TTC549 (cell line): ENCODE data around the gene ULBP3.
"Not testable (repeated sequence)": the region's sequence is repeated elsewhere in the genome, so short reads cannot be mapped to it uniquely, and the experiment has no call there.

ENCODE experiments used
- FAIRE-seq: peaks from 2 replicates; lab custom pipeline; 2012; peaks lifted over from hg19 to GRCh38; lab: Jason Lieb, UNC

ULBP3 gene

DNA sequence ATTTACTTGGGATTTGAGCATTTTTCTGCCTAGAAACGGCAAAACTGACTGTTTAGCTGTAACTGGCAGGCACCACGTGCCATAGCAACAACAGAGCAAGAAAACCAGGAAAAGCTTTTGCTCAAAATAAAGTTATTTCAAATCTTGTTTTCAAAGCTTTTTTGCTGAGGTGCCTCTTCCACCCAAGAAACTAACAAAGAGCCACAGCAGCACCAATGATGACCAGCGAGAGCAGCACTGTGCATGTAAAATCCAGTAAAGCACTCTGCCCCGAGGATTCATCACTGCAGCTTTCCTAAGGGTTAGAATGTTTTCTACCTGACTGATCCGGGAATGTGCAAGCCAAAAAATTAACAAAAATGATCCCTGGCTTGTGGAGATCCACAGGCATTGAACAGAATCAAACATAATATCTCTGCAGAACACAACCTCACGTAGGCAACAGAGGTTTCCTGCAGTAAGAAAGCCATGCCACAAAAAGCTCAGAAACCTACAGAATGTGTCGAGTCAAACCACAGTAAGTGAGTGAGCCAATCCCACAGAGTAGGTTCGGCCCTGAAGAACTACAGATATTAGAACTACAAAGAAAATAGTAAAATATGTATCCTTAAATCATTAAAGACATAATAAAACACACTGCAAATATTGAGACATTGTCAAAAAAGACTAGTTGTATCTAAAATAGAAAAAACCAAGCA, 7.4 kb upstream of the ULBP3 start:
- FAIRE-seq: peak; percentile 51

DNA sequence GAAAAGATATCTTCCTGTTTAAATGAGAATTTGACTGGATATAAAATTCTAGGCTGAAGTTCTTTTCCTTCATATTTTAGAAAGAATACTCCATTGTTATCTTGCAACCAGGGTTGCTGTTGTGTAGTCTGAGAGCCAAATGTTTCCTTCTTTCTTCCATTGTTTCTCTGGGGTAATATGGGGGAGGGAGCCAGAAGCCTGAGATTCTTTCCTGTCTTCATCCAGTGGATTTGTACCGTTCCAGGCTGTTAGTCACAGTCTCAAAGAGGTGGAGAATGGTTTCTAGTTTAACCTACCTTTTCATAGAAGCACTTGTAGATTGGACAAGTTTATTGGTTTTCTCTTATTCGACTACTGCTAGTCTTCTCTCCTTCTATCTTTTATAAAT, 6.1 kb upstream of the ULBP3 start:
- peak; percentile 89 for FAIRE-seq

DNA sequence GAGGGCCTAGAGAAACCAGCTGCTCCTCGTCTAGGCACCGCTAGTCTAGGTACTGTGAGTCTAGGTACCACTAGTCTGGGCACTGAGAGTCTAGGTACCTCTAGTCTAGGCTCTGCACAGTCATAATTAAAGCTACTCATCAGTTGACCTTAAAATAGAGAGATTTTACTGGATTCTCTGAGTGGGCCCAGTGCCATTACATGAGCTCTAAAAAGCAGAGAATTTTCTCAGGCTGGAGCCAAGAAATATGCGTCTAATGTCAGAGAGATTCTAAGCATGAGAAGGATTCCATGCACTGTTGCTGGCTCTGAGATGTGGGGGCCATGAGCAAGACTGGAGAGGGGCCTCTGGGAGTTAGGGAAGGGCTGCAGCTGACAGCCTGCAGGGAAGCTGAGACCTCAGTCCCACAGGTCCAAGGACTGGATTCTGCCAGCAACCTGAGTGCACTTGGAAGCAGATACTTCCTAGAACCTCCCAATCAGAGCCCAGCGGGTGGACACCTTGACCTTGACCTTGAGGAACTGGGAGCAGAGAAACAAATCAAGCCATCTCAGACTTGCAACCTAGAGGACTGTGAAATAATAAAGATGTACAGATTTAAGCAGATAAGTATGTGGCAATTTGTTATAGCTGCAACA, 5.6 kb upstream of the ULBP3 start:
- FAIRE-seq: not testable (repeated sequence)

DNA sequence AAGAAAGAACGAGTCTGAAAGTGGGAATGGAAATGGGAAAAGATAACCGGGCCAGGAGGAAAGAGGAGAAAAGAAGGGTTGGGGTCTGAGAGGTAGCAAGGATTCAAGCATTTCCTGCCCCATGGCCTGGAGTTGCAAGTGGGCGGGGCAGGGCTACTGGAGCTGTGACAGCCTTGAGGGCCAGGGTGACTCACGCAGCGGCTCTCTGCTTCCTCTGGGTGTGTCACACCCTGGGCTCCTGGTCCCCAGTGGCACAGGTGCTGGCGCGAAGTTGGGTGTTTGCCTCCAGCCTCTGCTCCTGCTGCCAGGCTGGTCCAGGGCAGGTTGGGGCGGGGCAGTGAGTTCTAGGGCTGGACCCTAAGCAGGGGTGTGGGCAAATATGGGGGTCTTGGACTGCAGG, 3.3 kb upstream of the ULBP3 start:
- no peak for FAIRE-seq

DNA sequence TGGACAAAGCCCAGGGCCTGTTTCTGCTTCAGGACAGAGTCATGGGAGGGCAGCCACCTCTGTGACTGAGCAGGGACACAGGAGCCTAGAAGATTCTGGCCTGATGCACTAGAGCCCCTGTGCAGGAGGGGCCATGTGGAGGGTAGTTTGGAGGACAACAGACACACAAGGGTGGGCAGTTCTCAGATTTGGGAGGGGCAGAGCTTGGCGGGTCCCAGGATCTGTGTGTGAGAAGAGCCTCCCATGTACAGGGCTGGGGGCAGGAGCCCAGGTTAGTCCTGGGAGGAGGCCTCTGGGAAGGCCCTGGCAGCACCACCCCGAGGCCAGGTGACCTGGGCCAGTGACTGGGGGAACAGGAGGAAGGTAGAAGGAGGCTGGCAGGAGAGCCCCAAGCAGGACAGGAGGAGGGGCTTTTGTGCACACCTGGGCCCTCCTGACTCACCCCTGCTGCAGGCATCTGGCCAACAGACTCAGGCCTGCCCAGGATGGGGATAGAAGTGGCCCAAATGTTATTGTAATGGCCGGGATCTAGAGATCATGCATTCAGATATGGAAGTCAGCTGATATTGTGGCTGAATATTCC, 1.4 kb upstream of the ULBP3 start:
- no peak for FAIRE-seq

DNA sequence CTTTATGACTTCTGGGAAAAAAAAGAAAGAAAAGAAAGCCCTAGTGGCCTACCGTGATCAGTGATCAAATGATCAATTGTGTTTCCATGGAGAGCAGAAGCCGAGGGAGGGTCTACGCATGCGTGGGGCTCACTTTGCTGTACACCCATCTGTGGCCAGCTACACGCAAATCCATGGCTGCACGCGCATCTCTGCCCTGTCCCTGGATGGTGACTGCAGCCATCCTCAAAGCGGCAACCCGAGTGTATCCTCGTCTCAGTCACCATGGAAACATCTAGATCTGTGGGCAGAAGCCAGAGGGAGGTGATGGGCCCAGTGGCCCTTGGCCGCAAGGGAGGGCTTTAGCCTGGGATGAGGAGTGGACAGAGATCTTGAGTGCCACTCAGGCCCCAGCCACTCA, 785 bp upstream of the ULBP3 start:
- FAIRE-seq: no peak

DNA sequence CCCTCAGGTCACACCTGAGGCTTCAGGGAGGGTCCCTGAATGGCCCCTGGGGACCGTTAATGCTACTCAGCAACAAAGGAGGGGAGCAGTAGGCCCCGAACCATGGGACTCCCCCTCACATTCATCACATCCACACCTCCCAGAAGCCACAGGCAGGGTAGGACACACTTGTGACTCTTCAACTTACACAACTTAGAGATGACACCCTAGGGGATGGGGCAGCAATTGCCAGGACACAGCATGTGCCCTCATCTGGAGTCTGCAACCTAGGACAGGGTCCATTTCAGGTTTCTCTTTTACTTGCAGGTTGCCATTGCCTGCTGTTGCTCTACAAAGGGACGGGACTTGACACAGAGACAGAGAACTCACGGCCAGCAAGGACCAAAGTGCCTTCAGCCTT, 770 bp downstream of the ULBP3 start:
- no peak for FAIRE-seq

DNA sequence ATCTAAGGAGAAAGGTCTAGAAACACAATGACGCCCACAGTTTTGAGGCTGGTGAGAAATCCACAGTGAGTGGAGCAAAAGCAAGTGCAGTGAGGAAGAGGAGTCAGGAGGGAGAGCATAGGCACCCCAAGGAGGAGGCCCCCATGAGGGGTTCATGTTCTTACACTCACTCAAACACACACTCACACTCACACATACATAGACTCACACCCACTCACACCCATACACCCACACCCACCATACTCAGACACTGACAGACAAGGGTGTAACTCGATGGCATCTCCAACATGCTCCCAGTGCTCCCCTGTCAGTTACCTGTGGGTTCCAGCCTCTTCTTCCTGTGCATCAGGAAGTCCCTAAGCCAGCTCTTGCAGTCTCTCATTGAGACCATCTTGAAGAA, 3.8 kb downstream of the ULBP3 start:
- no peak for FAIRE-seq

DNA sequence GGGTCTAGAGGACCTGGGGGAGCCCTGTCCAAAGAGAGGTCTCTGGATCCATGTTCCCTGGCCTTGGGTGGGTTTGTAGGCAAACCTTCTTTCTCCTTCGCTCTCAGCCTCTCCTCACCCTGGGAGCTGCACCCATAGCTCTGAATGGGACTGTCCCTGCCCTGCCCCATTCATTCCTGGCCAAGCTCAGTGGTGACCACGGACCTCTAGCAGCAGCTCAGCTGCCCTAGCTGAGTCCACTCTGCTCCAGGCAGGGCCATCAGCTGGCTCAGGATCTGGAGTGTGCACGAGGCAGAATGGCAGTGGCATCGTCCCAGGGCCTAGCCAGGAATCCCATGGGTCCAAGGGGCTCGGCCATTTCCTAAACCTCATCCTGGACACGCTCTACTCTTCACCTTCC, 5.3 kb downstream of the ULBP3 start:
- FAIRE-seq: no peak

DNA sequence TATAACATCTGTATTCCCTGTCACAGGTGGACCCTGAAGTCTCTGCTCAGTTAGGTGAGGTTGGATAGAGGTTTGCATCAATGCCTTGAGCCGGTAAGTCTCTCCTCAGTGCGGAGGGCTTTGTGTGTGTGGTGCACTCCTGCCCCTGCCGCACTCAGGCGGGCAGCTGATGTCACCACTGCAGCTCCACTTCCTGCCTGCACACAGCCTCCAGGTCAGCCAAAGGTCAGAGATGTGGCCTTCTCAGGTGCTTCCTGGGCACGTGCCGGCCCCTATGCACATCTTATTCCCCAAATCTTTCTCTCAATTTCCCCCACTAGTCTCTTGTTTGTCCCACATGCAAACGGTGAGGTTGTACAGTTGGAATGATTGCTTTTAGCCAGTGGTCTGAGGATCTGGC, 8.9 kb downstream of the ULBP3 start:
- FAIRE-seq: not testable (repeated sequence)

DNA sequence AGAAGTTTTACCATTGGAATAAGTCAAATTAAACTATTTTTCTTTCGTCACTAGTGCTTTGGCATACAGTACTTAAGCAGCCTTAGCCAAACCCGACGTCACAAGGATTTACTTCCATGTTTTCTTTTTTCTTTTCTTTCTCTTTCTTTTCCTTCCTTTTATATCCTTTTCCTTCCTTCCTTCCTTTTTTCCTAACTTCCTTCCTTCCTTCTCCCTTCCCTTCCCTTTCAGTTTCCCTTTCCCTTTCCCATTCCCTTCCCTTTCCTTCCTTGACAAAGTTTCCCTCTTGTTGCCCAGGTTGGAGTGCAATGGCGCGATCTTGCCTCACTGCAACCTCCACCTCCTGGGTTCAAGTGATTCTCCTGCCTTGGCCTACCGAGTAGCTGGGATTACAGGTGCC, 9.9 kb downstream of the ULBP3 start:
- no peak for FAIRE-seq

DNA sequence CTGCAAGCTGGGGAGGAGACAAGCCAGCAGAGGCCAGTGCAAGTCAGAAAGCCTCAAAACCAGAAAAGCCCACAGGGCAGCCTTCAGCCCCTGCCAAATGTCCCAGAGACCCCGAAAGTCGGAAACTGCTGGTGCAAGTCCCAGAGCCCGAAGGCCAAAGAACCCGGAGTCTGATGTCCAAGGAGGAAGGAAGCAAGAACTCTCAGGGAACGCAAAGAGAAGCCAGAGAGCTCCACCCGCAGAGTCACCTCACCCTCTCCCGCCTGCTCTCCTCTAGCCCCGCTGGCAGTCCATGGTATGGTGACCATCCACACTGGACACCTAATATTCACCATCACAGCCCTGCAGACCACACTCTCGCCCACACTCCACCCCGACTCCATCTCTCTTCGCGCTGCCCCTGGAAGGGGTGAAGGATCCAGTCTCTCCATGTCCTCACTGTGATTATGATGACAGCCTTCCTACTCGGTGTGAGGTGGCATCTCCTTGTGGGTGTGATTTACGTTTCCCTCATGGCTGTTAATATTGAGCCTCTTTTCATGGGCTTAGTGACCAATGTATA, 10.6 kb downstream of the ULBP3 start:
- FAIRE-seq: no peak

DNA sequence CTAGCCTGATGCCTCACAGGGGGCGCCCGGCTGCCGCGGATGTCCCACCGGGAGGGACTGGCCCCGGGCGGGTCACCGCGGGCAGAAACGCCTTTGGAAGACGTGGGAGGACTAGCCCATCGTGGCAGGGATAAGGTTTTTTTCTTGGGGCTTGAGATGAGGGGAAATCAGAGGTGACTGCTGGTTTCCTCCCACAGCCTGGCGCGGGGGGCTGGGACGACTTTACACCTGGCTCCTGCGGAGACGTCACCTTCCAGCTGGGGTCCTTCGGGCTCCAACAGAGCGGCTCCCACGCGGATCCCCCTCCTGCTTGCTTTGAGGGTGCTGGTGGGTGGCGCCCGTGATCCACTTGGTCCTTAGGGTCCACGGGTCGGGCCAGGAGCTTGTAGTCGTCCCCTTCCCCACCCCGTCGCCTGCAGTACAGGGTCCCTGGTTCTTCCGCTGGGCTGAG, 11.4 kb downstream of the ULBP3 start:
- no peak for FAIRE-seq

DNA sequence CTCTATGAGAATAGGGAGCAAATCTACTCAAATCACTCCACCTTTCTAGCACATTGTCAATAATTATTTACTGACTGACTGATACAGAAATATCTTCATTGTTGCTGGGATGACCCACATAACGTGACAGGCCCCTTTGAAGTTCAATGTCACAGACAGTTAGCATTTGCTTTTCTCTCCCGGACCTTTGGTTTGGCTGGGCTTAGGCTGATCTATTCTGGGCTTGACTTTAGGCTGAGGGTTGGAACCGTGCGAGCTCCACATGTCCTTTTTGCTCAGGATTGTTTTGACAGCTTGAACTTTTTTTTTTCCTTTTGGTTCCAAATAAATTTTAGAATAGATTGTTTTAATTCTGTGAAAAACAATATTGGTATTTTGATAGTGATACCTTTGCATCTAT, 12.0 kb downstream of the ULBP3 start:
- no peak for FAIRE-seq

DNA sequence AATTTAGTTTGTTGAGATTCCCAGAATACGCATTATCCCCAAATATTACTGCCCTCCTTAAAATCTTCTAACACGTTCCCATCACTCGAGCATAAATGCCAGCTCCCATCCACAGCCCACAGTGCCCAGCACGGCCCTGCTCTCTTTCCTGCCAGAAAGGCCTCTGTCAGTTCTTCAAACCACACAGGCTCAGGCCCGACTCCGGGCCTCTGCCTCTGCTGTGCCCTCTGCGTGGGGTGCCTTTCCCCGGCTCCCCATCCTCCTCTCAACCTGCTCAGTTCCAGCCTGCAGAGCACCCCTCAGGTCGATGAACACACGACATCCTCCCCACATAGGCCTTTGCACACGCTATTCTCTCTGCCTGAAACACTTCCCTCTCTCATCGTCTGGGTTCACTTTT, 12.8 kb downstream of the ULBP3 start:
- FAIRE-seq: no peak

DNA sequence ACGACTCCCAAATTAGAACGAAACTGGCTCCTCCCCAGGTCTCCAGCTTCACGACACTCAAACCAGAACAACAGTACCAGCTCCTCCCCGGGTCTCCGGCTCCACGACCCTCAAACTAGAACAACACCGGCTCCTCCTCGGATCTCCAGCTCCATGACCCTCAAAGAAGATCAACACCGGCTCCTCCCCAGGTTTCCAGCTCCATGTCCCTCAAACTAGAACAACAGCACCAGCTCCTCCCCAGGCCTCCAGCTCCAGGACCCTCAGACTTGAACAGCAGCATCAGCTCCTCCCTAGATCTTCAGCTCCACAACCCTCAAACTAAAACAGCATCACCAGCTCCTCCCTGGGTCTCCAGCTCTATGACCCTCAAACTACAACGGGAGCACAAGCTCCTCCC, 13.8 kb downstream of the ULBP3 start:
- FAIRE-seq: no peak

DNA sequence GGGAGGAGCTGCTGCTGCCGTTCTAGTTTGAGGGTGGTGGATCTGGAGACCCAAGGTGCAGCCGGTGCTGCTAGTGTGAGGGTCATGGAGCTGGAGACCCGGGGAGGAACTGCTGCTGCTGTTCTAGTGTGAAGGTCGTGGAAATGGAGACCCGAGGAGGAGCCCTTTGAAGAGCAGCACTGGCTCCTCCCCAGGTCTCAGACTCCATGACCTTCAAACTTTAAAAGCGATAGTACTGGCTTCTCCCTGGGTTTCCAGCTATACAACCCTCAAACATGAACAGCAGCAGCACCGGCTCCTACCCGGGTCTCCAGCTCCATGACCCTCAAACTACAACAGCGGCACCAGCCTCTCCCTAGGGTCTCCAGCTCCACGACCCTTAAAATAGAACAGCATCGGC, 15.5 kb downstream of the ULBP3 start:
- FAIRE-seq: no peak

DNA sequence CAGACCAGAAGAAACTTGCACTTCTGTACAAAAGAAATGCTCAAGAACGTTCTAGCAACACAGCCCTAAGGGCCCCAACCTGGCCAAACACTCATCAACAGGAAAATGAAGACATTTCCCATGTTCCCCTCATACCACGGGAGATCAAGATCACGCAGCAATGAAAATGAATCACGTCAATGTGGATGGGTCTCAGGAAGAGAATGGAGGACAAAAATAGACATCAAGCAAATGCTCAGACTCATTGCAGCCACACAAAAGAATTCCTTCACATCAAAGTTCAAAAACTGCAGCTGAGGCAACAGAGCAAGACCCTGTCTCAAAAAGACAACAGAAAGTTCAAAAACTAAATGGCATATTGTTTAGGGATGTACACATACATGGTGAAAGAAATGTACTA, 18.1 kb downstream of the ULBP3 start:
- FAIRE-seq: no peak

DNA sequence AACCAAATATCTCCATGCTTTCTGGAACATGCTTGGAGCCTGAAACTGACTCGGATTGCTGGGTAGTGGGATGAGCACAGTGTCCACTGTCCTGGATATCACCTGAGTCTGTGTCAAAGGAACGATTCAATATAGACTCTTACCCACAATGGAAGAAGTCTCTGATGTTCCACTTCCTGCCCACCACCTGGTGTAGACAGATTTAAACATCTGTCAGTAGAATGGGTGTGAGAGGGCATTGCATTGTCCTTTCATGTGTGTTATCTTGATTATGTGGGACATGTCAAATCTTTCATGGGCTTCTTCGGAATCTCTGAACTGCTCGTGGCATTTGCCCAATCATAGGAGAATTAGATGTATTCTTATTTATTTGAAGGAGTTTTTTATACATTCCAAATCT, 20.8 kb downstream of the ULBP3 start:
- no peak for FAIRE-seq

DNA sequence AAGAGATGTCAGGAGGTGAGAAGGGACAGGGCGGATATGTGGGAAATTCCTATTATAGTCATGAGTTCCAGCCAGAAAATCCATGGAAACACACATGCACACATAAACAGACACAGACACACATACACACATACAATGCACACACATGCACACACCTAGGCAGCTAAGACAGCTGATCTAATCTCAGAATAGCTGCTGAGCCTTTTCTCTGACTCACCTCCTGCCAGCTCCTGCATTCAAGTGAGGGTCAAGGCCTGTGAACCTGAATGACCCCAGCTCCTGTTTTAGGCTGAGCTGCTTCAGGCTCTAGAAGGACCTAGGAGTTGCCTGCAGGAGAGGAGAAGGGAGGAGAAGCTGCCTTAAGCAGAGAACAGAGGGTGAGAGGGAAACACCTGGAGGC, 22.0 kb downstream of the ULBP3 start:
- FAIRE-seq: no peak

DNA sequence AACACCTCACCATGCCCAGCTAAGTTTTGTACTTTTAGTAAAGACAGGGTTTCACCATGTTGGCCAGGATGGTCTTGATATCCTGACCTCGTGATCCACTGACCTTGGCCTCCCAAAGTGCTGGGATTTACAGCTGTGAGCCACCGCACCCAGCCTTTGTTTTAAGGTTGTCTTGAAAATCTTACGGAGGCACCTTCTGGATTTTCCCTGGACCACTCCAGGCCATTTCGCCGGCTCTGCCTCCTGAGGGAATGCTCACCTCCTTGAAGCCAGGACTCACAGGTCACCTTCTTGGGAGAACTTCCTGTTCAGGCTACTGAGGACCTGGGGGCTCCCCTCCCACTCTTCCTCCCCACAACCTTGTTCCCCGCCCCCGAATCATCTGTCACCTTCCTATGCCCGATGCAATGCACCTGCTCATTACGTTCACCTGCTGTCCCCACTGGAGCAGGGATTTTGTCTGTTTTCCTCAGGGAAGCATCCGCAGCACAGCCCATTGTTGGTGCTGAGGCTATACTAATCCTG, 24.2 kb downstream of the ULBP3 start:
- FAIRE-seq: no peak

DNA sequence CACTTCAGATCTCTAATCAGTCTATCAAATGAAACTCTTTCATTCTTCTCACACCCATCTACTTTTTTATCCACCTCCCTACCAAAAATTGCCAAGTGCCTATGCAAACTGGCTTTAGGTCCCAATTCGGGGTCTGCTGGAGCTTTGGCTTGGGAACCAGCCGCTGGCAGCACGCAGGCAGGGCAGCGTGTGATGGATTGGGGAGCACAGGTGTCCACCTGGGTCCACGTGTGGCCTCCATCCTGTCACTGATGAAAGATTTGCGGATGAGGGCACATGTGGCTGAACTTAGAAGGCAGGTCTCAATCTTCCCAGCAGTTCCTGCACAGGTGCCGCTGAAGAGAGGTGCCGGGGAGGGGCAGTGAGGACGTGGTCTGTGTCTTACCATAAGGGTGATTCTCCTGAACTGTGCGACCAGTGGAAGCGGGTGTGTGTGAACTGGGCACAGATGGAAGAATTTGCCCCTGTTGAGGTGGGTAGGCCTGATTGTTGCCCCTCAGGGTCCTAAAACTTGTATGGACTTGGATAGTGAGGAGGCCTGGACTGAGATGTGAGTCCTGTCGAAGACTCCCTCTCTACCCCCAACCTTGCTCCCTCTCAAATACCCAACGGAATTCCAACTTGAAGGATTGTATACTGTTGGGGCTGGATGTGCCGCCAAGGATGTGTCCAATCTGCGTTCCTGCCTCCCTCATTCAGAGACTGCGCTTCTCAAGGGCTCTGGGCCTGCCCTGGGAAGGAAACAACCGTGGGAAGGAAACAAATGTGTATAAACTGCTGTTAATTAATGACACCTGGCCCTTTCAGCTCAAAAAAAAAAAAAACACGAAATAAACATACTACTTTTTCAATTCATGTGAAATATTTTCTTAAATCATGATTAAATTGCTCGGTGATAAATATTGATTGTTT, 25.2 kb downstream of the ULBP3 start:
- no peak for FAIRE-seq
